Neural cell (in vitro differentiated cells): ENCODE measurements around the gene ST7L.

Experiments used
- CTCF ChIP-seq: fragments of 450-650 bp; IDR thresholded peaks from 2 replicates; pipeline ENCODE4 v1.5.1; 2014; ENCODE audit warnings: antibody characterized with exemption, mild to moderate bottlenecking, moderate library complexity; ENCODE audit not compliant: poor library complexity, severe bottlenecking
- EP300 ChIP-seq: fragments of 450-650 bp; conservative IDR thresholded peaks from 2 replicates; pipeline ENCODE4 v1.6.1; 2014; ENCODE audit warnings: antibody characterized with exemption, mild to moderate bottlenecking, moderate library complexity; ENCODE audit not compliant: poor library complexity, severe bottlenecking
- EZH2 ChIP-seq: fragments of 200-600, 300-800 bp; shearing (Covaris generic), sonication (generic); IDR thresholded peaks from 2 replicates; pipeline ENCODE4 v1.6.1; 2014; ENCODE audit warnings: antibody characterized with exemption, low read length, borderline replicate concordance, mild to moderate bottlenecking; ENCODE audit not compliant: insufficient read depth, poor library complexity, severe bottlenecking
- POLR2AphosphoS5 ChIP-seq: IDR thresholded peaks from 2 replicates; pipeline ENCODE4 v1.6.1; 2012
- RAD21 ChIP-seq: fragments of 450-650 bp; conservative IDR thresholded peaks from 2 replicates; pipeline ENCODE4 v1.6.1; 2014; ENCODE audit warnings: antibody characterized with exemption, mild to moderate bottlenecking, moderate library complexity
- SMC3 ChIP-seq: fragments of 450-650 bp; conservative IDR thresholded peaks from 2 replicates; pipeline ENCODE4 v1.6.1; 2014; ENCODE audit warnings: antibody characterized with exemption, mild to moderate bottlenecking, moderate library complexity; ENCODE audit not compliant: poor library complexity
- TAF1 ChIP-seq: IDR thresholded peaks from 2 replicates; pipeline ENCODE4 v1.6.1; 2012; ENCODE audit warnings: low read depth

DNA sequence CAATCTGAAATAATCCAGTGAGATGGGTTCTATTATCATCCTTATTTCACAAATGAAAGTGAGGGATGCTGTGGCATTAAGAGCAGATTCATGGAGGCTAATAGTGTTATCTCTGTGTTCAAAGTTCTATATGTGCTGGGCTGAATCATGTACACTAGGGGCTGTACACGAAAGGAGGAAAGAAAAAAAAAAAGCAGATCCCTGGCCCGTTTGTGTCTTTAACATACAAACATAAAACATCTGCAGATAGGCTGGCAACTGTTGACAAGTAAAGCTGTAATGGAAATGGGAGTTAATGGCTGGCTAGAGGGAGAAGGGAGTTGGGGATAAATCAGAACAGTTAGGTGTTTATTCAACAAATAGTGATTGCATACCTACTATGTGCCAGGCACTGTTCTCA, 107.0 kb downstream of the ST7L start:
- TF ChIP-seq CTCF (no peak), TAF1 (no peak), SMC3 (no peak), EZH2 (no peak), EP300 (no peak), POLR2AphosphoS5 (no peak), RAD21 (no peak)
